HG03139 (cell line): ENCODE measurements around the gene NPAS2.

ENCODE experiments used
- ATAC-seq: cut with Tn5 transposase; IDR thresholded peaks from one replicate; pipeline ENCODE4 v1.9.1; 2021; ENCODE audit not compliant: unreplicated experiment

NPAS2 gene

DNA sequence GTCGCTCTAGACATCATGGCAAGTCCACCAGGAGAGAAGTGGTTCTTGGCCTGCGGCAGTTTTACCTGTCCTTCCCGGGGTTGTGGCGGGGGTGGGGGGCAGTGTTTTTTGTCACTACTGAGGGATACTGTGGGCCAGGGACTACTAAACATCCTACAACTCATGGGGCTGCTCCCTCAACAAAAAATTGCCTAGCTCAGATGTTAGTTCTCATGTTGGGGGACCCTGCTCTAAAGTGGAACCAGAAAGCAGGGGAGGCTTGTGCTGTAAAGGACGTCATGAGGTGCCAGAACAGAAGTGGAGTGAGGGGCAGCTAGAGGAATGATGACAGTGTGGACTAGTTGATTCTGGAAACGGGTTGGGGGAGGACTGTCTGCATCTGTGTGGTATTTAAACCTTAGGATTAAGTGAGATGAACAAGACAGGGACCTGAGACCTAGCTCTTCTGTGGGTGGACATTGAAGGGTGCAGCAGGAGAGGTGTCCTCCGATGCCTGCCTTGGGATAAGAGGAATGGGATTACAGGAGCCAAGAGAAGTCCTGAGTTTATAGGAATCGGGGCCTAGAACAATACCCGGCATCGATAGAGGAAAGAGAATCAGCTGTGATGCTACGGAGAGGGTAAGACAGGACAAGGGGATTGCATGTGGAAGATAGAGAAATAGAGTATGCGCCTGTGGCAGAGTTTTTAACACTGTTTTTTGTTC, 184.8 kb downstream of the NPAS2 start:
- ATAC-seq = no peak

DNA sequence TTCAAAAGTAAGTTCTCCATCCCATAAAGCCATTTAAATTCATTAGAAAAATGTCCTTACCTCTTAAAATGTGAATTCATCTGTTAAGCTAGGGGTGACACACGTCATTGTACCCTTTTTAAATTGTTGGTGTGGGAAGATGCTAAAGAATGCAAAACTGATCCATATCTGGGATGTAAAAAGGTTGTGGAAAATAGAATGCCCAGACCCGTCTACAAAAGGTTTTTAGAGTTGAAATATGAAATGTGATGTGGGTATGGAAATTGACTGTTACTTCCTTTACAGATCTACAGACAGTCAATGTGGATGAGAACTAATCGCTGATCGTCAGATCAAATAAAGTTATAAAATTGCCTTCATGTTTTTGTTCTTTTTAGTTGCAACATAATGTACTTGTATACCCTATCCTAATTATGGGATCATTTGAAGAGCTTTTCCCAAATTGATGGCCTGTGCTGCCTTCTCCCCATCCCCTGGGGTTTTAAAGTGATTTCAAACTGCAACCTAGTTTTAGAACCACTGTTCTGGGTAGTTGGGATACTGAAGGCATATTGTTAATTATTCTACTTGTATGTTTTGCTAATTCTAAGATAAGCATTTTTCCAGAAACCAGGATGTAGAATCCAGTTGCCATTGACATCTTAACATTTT, 186.3 kb downstream of the NPAS2 start:
- no peak for ATAC-seq

DNA sequence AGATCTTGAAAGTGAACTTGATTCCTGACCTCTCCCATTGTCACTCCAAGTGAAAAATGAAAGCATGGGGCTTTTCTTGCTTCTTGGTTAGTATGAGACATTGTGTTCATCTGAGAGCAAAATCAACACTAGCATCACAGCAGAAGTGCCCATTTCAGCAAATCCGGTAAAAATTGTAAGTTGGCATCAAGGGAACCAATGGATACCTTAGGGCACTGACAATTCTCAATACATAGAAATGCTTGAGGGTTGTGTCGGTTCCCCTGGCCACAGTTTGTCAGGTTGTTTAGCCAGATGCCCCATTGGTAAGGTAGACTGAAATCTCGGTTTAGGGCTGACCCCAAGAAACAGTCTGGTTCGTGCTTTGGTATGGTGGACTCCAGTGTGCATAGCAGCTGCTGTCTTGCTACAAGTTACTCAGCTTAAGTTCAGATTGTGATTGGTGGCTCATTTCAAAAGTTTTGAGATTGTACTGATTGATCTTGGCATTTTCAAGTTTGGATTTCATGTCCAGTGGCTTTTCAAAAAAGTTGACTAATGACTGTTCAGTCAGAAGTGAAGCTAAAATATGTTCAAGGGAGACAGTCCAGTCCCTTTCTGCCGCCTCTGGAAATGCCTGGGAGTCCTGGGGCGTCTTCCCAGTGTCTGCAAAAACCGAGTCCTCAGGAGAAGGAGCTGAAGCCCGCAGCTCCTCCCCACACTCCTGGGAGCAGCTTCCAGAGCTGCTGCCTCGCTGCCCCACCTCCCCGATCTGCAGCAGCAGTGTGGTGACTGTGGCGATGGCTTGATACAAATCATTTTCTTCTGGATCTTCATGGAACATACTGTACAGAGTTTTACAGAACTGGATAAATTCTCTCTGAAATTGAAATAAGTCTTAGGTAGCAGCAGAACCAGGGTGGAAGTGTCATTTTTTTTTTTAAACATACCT, 187.7 kb downstream of the NPAS2 start:
- no peak for ATAC-seq

DNA sequence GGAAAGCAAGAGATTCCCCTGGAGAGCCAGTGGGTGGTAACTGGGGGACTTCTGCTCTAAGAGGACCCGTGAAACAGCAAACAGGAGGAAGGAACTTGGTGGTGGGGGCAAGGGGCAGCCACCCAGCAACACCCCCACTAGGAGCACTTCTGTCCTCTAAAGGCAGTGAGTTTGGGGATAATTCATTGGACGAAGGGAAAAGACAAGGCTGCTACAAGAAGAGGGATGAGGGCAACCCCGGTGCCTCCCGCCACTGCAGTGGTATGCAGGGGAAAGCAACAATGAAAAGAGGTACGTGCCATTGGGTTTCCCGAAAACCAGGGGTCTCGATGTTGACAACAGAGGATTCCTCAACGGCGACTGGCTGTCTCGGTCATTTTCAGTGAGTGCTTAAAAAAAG, 191.2 kb downstream of the NPAS2 start:
- no peak for ATAC-seq

DNA sequence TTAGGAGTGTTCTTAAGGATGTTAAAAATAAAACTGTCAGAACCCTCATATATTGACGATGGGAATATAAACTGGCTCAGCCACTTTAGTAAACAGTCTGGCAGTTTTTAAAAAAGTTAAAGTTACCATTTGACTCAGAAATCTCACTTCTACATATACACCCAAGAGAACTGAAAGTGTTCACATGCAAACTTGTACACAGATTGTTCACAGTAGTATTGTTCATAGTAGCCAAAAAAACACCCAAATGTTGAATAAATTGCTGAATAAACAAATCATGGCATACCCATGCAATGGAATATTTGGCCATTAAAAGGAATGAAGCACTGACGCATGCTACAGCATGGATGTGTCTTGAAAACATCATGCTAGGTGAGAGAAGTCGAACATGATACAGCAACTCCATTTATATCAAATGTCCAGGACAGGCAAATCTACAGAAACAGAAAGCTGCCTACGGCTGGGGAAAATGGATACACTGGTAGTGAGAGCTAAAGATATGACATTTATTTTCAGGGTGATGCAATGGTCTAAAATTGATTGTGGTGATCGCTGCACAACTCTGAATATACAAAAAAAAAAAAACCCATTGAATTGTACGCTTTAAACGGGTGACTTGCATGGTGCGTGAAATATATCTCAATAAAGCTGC, 192.2 kb downstream of the NPAS2 start:
- ATAC-seq = no peak

DNA sequence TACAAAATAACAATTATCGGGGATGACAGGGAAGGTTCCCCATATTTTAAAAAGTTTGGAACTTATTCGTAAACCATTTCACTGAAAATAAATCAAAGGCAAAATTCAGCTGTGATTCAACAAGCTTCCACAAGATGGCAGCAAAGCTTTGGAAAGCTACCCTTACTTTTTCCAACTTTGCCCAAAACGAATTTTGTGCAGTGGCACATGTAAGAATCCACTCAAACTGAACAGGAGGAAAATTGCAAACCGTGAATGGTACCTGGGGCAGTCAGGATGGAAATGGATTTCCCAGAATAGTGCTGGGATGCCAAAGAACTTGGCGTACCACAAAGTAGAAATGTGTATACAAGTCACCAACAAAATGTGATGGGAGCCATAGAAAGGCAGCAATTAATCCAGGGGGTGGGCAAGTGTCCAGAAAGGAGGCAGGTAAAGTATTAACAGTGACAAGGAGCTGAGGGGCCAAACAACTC, 192.8 kb downstream of the NPAS2 start:
- ATAC-seq = no peak

DNA sequence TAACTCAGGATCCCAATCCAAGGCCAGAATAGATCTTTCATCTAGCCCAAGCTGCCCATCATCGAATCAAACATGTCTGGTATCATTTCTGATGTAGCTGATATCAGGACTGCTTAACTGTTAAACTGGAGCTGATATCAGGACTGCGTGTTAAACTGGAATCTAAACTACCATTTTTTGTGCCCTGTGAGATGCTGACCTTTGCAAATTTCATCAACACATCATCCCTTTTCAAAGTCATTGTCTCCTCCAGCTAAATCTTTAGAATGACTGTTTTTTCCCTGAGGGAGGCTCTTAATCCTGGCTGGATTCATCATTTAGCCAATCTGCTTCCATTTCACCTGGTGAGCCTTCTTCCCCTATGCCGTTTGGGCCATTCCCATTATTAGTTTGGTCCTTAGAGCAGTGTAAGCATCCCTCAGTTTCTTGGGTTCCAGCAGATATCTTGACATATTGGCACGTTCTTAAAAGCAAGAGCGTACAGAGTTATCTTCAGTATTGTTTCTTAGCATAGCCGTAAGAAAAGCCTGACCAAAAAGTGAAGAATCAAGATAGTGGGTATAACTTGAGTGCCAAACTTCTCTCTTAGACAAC, 194.4 kb downstream of the NPAS2 start:
- ATAC-seq = no peak

DNA sequence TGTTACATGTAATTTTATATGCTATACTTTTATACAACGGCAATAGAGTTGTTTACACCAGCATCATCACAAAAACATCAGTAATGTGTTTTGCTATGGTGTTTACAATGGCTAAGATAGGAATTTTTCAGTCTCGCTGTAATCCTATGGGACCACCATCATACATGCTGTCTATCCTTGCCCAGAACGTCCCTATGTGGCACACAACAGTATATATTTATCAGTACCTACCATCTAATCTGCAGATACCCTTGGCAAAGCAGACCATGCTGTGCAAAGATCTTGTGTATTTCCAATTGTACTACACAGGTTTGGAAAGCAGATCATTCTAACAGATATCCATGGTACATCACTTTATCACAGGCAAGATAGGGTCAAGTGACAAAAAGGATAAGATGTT, 197.4 kb downstream of the NPAS2 start:
- no peak for ATAC-seq

DNA sequence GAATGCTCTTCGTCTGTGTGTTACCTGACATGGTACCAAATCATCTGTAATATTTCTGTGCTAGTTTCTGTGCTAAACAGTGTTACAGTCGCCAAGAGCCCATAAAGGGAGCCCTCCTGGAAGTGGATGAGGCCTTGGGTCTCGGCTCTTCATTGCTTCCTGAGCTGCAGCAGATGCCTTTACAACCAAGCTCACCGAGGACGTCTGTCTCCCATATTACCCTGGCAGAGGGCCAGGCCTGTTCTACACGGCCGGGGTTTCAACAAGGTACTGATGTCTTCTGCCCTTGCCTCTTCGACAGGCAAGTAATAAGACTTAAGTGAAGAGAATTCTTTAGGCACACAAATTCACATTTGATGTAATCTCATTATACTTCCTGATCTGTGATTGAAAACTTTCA, 199.0 kb downstream of the NPAS2 start:
- no peak for ATAC-seq

DNA sequence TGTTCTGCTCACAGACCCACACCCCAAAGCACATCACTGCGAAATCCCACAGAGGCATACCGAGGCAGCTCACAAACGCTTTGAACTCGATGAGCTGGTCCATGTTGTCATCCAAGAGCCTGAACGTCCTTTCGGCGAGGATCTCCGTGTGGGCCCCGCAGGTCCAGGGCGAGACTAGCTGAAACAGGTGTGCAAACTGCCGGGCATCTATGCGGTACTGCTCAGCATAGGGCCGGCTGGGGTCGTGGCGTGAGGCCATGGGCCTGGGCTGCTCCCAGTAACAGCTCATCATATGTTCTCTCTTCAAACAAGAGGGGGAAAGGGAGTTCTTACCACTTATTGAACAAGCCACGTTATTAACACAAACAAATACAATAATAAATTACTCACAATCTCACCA, 202.3 kb downstream of the NPAS2 start:
- no peak for ATAC-seq

DNA sequence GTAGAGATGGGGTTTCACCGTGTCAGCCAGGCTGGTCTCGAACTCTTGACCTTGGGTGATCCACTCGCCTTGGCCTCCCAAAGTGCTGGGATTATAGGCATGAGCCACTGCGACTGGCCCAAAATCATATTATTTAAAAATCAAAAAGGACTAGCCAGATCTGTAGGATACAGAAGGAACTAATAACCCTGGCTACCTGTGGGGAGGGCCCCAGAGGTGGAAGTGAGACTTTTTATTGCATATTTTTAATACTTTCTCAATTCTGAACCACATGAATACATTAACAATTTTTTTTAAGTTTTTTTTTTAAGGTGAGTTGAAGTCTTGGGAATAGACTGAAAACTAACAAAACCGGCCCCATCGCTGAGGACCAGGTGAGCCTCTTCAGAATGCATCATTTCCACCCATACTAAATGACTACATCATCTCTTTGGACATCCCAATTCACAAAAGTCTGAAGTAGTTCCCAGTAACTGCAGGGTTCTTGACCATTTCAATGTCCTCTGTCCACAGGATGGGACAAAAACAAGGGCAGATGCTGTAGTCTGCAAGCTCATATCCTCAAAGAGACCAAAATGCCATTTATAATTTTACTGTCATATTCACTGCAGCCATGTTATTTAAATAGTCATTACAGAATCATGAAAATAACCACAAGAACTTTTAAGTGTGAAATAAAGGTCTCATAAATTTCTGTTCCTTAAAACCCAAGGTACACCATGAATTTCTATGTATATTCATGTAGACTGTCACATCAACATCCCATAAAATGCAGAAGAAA, 203.6 kb downstream of the NPAS2 start:
- no peak for ATAC-seq

DNA sequence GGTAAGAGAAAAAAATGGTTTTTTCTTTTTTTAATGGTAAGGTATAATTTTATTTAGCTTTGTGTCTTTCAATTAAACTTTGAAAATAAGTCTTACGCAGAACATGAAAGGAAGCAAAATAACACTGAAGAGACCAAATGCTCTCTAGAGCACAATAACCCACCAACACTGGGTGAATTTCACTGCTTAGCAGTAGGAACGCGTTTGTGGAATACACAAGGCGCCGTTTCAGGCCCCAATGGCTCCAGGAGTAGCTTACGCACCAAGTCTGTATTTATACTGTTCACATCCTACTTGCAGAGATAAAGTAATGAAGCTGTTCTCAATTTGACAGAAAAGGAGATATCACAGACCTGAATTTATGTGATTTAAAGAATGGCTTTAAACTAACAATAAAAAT, 205.6 kb downstream of the NPAS2 start:
- no peak for ATAC-seq

DNA sequence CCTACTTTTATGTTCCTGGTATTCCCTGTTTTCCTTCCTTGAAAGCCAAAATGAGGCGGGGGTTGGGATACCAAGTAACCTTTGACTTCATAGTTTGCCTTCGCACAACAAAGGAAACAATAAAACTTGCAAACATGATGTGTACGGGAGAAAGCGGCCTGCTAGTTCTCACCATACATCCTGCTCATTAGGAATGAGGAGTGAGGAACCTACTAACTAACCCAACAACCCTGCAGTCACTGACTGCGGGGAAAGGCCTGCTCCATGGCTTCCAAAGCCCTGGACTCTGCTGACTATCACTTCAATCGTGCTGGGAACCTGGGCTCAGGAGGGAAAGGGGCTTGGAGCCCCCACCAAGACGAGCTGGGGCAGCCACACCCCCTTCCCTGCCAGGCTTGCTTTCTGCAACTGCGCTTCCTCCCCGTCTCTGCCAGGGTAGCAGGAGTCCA, 206.3 kb downstream of the NPAS2 start:
- no peak for ATAC-seq

DNA sequence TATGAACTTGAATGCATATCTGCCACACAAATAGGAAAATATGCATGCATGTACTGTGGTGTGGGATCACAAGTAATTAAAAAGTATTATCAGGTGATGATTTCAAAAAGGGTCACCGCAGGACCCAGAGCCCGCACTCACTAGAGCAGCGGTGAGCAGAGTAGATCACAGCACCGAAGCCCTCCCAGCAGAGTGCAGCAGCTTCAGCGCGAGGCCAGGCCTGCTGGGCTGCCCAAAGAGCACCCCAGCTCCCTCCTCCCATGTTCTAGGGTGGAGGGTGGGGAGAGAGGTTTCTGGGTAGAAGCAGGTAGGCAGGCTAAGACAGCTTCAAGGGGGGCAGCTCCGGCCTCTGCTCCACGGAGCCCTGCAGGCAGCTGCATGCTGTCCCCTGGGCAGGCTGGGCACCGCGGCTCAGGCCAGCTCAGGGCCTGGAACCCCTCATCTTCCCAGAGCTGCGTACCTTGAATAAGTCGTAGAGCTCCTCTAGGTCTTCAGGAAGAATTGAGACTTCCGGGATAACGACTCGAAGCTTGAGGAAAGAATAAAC, 207.1 kb downstream of the NPAS2 start:
- ATAC-seq = no peak

DNA sequence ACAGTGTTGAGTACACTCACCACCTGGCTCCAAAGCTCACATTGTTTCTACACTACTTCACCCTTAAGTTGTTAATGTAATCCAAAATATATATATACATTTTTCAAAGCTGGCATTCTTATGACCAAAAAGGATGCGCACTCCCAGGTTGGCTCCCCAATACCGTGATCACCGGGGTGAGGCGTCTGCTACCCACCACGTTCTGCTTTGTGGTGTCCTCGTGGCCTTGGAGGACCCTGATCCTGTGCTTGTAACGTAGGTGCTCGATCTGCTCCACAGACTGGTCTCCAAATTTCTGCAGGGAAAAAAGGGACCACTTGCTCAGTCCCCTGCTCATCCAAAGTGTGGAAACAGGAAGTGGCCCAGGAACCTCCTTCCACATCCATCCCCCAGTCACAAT, 207.9 kb downstream of the NPAS2 start:
- no peak for ATAC-seq

DNA sequence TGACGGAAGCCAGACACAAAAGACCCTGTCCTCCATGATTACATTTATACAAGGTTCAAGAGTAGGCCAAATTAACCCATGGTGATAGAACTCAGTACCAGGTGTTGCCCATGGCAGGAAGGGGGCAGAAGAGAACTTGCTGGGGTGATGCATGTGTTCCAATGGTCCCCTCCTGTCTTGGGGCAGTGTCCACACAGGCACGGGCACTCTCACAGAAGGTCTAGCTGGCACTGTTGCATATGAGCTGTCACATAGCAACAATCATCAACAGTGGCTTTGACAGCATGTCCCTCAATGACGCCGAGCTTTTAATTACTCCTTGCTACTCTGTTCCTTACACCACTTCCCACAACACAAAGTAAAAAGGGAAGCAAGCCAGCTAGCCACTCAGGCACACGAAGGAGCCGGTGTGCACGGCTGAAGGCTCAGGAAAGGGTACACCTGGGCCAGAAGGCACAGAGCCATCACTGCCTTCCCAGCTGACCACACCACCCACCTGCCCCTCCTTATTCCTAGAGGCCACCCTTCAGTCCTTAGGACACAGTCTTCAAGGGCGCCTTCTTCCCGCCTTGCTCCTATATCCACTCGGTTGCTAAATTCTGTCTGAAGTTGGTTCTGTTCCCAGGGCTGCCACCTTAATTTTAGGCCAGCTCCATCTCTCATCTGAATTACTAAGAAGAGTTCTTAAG, 211.1 kb downstream of the NPAS2 start:
- no peak for ATAC-seq

DNA sequence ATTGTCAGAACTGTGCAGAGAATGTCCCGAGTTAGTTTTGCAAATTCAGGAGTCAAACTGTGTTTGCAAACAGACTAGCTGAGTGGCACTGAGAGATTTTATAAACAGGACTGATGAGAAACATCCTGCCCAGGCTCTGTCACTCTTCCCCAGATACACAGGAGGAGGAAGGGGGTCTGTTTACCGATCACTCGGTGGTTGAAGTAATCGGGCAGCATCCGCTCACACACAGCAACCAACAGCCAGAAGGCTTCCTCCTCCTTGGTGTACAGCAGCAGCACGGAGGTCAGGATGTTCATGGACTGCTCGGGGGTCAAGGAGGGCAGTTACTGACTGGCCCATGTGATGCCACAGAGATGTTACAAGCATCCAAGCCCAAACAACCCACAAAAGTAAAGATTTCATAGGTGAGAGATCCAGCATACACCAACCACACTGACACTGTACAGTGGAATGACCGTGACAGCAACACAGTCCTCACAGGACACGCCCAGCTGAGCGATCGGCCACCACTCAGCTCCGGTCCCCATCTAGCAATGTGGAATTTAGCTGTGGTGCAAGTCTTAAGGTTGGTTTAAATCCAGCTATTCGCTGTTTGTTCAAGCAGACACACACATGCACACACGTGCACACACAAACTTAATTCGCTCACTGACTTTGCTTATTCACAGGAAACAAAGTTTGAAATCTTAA, 212.3 kb downstream of the NPAS2 start:
- no peak for ATAC-seq

DNA sequence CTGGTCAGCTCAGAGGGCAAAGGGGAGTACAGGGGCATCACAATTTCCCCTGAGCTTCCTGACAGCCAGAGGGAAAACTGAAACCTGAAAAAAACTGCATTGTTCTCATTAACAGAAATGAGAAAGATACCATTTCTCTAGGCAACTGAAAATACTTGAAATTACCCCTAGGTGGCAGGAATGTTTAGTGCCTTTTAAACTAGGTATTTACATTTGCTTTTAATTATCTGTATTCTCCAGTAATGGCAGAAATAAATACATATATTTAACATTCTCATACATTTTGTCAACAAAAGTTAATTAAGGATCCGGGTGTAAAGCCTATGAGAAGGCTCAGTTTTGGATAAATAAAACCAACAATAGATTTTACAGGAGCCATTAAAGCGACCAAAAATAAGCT, 216.6 kb downstream of the NPAS2 start:
- ATAC-seq = no peak
